SU-DHL-6 (cell line): ENCODE data around the gene CCDC32.

Experiments used
- H2AFZ ChIP-seq: fragments of 200-600 bp; sonication (generic); 2 replicates; pipeline ENCODE4 v1.6.1; 2014; ENCODE audit warnings: low read depth, mild to moderate bottlenecking, moderate library complexity, mixed read lengths, antibody characterized with exemption, low read length; ENCODE audit not compliant: severe bottlenecking
- H3F3A ChIP-seq: fragments of 200-600 bp; shearing (Covaris generic); 2 replicates; pipeline ENCODE4 v1.6.0; 2016; ENCODE audit warnings: antibody characterized with exemption, mild to moderate bottlenecking; ENCODE audit not compliant: insufficient read depth
- H3K27ac ChIP-seq: fragments of 200-600 bp; sonication (generic); 2 replicates; pipeline ENCODE4 v1.5.1; 2016; ENCODE audit warnings: low read depth, mild to moderate bottlenecking, low read length, moderate library complexity, mixed read lengths
- H3K27me3 ChIP-seq: fragments of 200-600 bp; sonication (generic), shearing (Covaris generic); 2 replicates; pipeline ENCODE4 v1.6.0; 2014; ENCODE audit warnings: mild to moderate bottlenecking, low read length
- H3K36me3 ChIP-seq: fragments of 200-600 bp; sonication (generic); 2 replicates; pipeline ENCODE4 v1.6.1; 2014; ENCODE audit warnings: mild to moderate bottlenecking, low read length, mixed read lengths
- H3K4me2 ChIP-seq: fragments of 300-600, 200-600 bp; shearing (Covaris generic), sonication (generic); 2 replicates; pipeline ENCODE4 v1.6.0; 2014; ENCODE audit warnings: low read length, low read depth, mild to moderate bottlenecking; ENCODE audit not compliant: poor library complexity, severe bottlenecking
- H3K4me3 ChIP-seq: fragments of 200-600 bp; sonication (generic); 2 replicates; pipeline ENCODE4 v1.5.1; 2014; ENCODE audit warnings: antibody characterized with exemption, low read length, mild to moderate bottlenecking, mixed read lengths; ENCODE audit not compliant: insufficient read depth, poor library complexity, severe bottlenecking
- H3K79me2 ChIP-seq: fragments of 200-600 bp; sonication (generic); 2 replicates; pipeline ENCODE4 v1.6.1; 2014; ENCODE audit warnings: mild to moderate bottlenecking, low read length, moderate library complexity; ENCODE audit not compliant: insufficient read depth
- H3K9ac ChIP-seq: fragments of 200-600 bp; sonication (generic); 2 replicates; pipeline ENCODE4 v1.7.0; 2014; ENCODE audit warnings: mild to moderate bottlenecking, low read length
- H3K9me2 ChIP-seq: fragments of 200-600 bp; sonication (generic); replicated peaks from 2 replicates; pipeline ENCODE4 v1.6.1; 2014; ENCODE audit warnings: low read length; ENCODE audit not compliant: insufficient read depth
- H3K9me3 ChIP-seq: fragments of 200-600 bp; sonication (generic); 2 replicates; pipeline ENCODE4 v1.6.1; 2014; ENCODE audit warnings: low read length, mixed read lengths; ENCODE audit not compliant: insufficient read depth
- H4K20me1 ChIP-seq: fragments of 200-600 bp; sonication (generic); 2 replicates; pipeline ENCODE4 v1.6.1; 2014; ENCODE audit warnings: low read depth, mild to moderate bottlenecking, antibody characterized with exemption, low read length, moderate library complexity, mixed read lengths
- CTCF ChIP-seq: fragments of 200-600 bp; sonication (generic); IDR thresholded peaks from one replicate; pipeline ENCODE4 v1.5.1; 2017; ENCODE audit warnings: antibody characterized with exemption, mild to moderate bottlenecking, low read length, moderate library complexity; ENCODE audit not compliant: insufficient read depth, poor library complexity, severe bottlenecking
- EZH2phosphoT487 ChIP-seq: fragments of 200-600 bp; sonication (generic), shearing (Covaris generic); conservative IDR thresholded peaks from 2 replicates; pipeline ENCODE4 v1.6.1; 2018; ENCODE audit warnings: mild to moderate bottlenecking, antibody characterized with exemption, low read length, moderate library complexity, mixed read lengths

CCDC32 gene

GRCh38 chr15:40562691-40563090, 2.2 kb downstream of the CCDC32 start:
- Histone ChIP-seq H3K9me2 (no peaks in the 10 kb centered on the region), H3K9ac (no peak overlapping the region), H3F3A (peaks cover 3% of the 10 kb centered on the region; the same call in 1 of the 2 replicates), H3K4me3 (no peak overlapping the region), H3K79me2 (peaks cover 23% of the 10 kb centered on the region), H3K9me3 (no peaks in the 10 kb centered on the region), H2AFZ (no peak overlapping the region), H4K20me1 (no peaks in the 10 kb centered on the region), H3K4me2 (no peak overlapping the region), H3K27ac (no peak overlapping the region), H3K27me3 (no peaks in the 10 kb centered on the region), H3K36me3 (no peaks in the 10 kb centered on the region)
- TF ChIP-seq EZH2phosphoT487: no peak
- TF ChIP-seq CTCF: no peak

GRCh38 chr15:40558952-40559742, 5.7 kb downstream of the CCDC32 start:
- H3K36me3 ChIP-seq: no peaks in the 10 kb centered on the region; the same call in 1 of the 2 replicates

DNA sequence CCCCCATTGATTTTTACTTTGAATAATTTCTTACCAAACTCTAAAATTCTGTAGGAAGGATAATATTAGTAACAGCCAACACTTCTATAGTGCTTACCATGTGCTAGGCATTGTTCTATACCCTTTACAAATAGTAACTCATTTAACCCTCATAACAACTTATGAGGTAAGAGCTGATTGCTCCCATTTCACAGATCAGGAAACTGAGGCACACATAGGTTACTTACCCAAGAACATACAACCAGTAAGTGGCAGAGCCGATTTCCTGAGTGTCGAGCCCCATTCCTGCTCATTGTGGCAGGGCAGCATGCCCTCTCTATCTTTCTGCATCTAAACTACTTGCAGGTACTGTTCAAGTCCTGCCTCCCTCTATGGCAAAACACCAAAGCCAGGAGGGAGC, 9.0 kb downstream of the CCDC32 start:
- no peak overlapping the region for H3K4me2 ChIP-seq
- H4K20me1 ChIP-seq: no peaks in the 10 kb centered on the region
- no peaks in the 10 kb centered on the region for H3K9me2 ChIP-seq
- no peak overlapping the region for H2AFZ ChIP-seq
- H3K27me3 ChIP-seq: no peaks in the 10 kb centered on the region
- TF ChIP-seq CTCF (no peak), EZH2phosphoT487 (no peak)
- H3K79me2 ChIP-seq: peaks cover 8% of the 10 kb centered on the region
- H3K36me3 ChIP-seq: no peaks in the 10 kb centered on the region; the same call in 1 of the 2 replicates
- H3K4me3 ChIP-seq: no peak overlapping the region
- no peaks in the 10 kb centered on the region for H3K9me3 ChIP-seq
- H3F3A ChIP-seq: no peaks in the 10 kb centered on the region
- no peak overlapping the region for H3K9ac ChIP-seq
- H3K27ac ChIP-seq: no peak overlapping the region

More at GRCh38 chr15:40558952-40559742, 5.7 kb downstream of the CCDC32 start:
- TF ChIP-seq CTCF: no peak
- no peak for TF ChIP-seq EZH2phosphoT487
- Histone ChIP-seq H3K27me3 (no peaks in the 10 kb centered on the region), H3K27ac (no peak overlapping the region), H3K9ac (no peak overlapping the region), H3K4me3 (no peak overlapping the region), H3K4me2 (no peak overlapping the region), H4K20me1 (no peaks in the 10 kb centered on the region), H3K79me2 (peaks cover 16% of the 10 kb centered on the region), H3K9me2 (no peaks in the 10 kb centered on the region), H3K9me3 (no peaks in the 10 kb centered on the region), H2AFZ (no peak overlapping the region), H3F3A (no peaks in the 10 kb centered on the region)
